GM19467 (cell line): ENCODE data around the gene DDX10.

Source experiments
- ATAC-seq: cut with Tn5 transposase; IDR thresholded peaks from one replicate; pipeline ENCODE4 v1.9.1; 2021; ENCODE audit warnings: mild to moderate bottlenecking, moderate library complexity; ENCODE audit not compliant: unreplicated experiment

DDX10 gene

GRCh38 chr11:108929241-108929640 is 264.4 kb downstream of the DDX10 start:
- no peak for ATAC-seq

- ATAC-seq = no peak
Measured at GRCh38 chr11:108931168-108931567, 266.3 kb downstream of the DDX10 start.

GRCh38 chr11:108933630-108934029 is 268.8 kb downstream of the DDX10 start:
- ATAC-seq = no peak

DNA sequence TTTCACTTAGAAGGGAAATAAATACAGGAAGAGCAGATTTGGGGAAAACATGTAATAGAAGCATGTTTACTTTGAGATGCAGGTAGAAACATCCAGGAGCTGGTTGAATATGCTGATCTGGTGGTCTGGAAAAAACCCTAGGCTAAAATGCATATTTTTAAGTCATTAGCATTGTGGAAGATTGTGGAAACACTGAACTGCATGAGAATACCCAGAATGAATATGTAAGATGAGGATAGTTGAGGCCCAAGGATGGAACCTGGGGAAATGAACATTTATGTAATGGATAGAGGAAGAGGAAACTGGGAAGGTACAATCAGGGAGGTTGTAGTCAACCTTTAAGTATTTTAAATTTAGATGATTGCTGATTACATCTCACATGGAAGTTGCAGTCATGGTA is 269.4 kb downstream of the DDX10 start:
- ATAC-seq = no peak

DNA sequence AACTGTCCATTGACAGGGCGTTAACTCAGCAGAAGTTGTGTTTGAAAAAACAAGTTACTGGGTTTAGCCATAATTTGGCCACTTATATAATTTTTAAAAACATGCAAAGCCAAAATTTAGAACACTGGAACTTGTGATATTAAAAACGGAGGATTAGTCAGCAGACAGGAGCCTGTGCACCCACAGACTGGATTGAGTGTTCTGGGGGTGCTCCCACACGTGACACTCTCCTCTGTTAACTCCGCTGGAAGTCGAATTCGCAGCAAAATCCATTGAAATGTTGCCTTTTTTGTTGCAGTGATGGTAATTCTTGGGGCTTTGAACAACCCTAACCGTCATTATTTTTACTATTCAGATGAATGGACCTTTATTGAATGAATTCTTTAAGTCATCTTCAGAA is 269.8 kb downstream of the DDX10 start:
- ATAC-seq = no peak

DNA sequence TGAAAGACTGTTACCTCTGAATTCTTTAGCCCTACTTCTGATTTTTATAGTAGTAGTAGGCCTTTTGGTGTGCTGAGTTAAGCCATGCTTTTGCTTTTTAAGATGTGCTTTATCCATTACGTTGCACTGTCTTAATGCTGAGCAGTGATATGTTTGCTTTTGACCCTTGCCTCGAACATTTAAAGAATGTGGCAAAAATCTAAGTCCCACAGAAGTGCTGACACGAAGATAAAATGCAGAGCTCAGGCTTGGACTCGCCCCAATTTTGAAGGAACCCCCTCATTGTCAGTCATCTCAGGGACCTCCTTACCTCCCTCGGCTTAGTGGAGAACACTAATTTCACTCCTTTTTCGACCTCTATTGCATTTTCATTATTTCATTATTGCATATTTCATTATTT is 272.9 kb downstream of the DDX10 start:
- ATAC-seq = no peak

- ATAC-seq = no peak
Measured at GRCh38 chr11:108938604-108939003, 273.7 kb downstream of the DDX10 start.

GRCh38 chr11:108939135-108939534 is 274.3 kb downstream of the DDX10 start:
- no peak for ATAC-seq

GRCh38 chr11:108943853-108944252 is 279.0 kb downstream of the DDX10 start:
- no peak for ATAC-seq

DNA sequence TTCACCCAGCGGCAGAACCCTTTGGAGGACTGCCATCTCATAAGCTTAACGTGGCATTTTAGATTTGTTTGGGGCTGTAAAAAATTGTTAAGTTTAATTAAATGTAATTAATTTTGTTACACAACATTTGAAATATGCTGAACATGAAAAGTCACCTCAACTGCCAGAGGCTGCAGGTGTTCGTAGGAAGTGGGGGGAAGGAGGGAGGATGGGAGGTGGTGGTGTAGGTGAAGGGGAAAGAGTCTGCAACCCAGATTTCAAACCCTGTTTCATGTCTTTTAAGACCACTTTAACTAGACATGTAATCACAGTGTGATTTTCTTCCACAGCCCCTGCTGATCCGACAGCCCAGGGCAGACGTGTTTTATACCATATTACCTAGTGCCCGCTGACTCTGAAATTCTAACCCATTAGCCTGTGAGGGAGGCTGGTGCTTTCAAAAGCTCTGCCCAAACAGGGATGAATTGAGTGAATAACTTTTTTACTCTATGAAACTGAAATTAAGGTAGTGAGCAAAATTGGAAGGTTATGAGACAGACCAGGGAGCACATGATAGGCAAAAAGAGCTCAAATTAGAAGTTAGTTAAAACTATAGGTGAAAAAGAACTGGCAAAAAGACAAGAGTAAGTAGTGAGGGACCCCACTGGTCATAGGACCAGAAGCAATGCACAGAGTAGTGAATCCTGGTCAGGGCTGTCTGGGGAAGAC is 279.8 kb downstream of the DDX10 start:
- ATAC-seq = no peak

- no peak for ATAC-seq
Measured at GRCh38 chr11:108945341-108945740, 280.5 kb downstream of the DDX10 start.

GRCh38 chr11:108947654-108948570 is 283.0 kb downstream of the DDX10 start:
- no peak for ATAC-seq

- peak; percentile 55 for ATAC-seq
Measured at GRCh38 chr11:108958368-108959104, 293.7 kb downstream of the DDX10 start.

GRCh38 chr11:108959105-108959761 is 294.4 kb downstream of the DDX10 start:
- ATAC-seq = no peak

- no peak for ATAC-seq
Measured at GRCh38 chr11:108959874-108960273, 295.0 kb downstream of the DDX10 start.

GRCh38 chr11:108960501-108960900 is 295.6 kb downstream of the DDX10 start:
- no peak for ATAC-seq

- no peak for ATAC-seq
Measured at GRCh38 chr11:108961095-108961494, 296.2 kb downstream of the DDX10 start.

DNA sequence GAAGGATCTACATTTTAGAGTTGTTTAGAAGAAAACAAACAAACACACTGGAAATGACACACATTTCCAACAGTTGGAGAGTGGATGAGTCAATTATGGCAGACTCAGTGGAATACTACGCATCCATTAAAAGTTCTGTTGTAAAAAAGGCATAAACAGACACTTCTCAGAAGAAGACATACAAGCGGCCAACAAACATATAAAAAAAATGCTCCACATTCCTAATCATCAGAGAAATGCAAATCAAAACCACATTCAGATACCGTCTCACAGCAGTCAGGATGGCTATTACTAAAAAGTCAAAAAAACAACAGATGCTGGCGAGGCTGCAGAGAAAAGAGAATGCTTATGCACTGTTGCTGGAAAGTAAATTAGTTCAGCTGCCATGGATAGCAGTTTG is 298.2 kb downstream of the DDX10 start:
- no peak for ATAC-seq

GRCh38 chr11:108965306-108966001 is 300.6 kb downstream of the DDX10 start:
- ATAC-seq = no peak

DNA sequence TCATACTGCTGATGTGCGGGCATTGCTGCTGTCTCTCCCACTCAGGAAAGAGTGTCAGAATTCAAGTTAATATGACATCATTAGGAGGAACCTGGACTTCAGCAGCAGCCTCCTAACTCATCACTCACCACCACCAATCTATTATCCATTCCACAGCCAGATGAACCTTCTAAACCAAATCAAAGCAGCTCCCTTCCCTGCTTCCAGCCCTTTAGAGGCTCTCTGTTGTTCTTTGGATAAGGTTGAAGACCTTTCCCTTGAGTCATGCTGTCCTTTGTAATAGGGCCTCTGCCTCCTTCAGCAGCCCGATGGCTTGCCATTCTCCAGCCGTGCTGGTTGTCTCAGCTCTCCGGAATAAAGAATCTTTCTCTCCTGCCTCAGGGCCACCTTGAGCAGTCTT is 301.3 kb downstream of the DDX10 start:
- ATAC-seq = no peak
